22Rv1 (cell line): Measurements from ENCODE around the gene CBX6.

Experiments used
- ZFX ChIP-seq: fragments of 450-650 bp; IDR thresholded peaks from 2 replicates; pipeline ENCODE4 v1.6.1; 2017; ENCODE audit warnings: antibody characterized with exemption, borderline replicate concordance
- TF ChIP-seq, protein P1 (sequence below): fragments of 450-650 bp; IDR thresholded peaks from 2 replicates; pipeline ENCODE4 v1.5.1; 2017; ENCODE audit warnings: mild to moderate bottlenecking

DNA sequence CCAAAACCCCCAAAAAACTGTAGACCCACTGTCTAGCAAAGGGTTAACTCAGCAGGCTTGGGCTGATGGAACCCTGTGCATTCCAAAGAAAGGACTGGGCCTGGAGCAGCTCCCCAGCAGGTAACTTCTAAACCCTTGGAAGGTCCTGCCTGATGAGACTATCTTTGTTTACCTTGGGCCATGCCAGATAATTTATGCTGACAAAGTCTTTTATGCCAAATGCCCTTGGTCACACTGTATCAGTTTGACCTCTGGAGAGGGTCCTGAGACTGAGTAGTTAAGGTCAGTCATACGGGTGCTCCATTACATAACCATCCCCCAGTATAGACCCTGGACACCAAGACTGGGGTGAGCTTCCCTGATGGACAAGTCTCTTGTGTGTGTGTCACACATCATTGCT lies 56.2 kb downstream of the CBX6 start:
- TF ChIP-seq, protein P1, sequence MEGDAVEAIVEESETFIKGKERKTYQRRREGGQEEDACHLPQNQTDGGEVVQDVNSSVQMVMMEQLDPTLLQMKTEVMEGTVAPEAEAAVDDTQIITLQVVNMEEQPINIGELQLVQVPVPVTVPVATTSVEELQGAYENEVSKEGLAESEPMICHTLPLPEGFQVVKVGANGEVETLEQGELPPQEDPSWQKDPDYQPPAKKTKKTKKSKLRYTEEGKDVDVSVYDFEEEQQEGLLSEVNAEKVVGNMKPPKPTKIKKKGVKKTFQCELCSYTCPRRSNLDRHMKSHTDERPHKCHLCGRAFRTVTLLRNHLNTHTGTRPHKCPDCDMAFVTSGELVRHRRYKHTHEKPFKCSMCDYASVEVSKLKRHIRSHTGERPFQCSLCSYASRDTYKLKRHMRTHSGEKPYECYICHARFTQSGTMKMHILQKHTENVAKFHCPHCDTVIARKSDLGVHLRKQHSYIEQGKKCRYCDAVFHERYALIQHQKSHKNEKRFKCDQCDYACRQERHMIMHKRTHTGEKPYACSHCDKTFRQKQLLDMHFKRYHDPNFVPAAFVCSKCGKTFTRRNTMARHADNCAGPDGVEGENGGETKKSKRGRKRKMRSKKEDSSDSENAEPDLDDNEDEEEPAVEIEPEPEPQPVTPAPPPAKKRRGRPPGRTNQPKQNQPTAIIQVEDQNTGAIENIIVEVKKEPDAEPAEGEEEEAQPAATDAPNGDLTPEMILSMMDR: no peak
- no peak for TF ChIP-seq ZFX
